DOHH2 (cell line): ENCODE results near the gene CDK5.

ENCODE experiments used
- EZH2phosphoT487 ChIP-seq: fragments of 200-600 bp; sonication (generic); IDR thresholded peaks from 2 replicates; pipeline ENCODE4 v1.6.1; 2017; ENCODE audit warnings: borderline replicate concordance, mild to moderate bottlenecking, antibody characterized with exemption, low read length, moderate library complexity, mixed read lengths
- TF ChIP-seq, protein P1 (sequence below): fragments of 200-600 bp; sonication (generic); IDR thresholded peaks from one replicate; pipeline ENCODE4 v1.5.1; 2014; ENCODE audit warnings: antibody characterized with exemption, mild to moderate bottlenecking, low read depth, low read length; ENCODE audit not compliant: poor library complexity, severe bottlenecking

DNA sequence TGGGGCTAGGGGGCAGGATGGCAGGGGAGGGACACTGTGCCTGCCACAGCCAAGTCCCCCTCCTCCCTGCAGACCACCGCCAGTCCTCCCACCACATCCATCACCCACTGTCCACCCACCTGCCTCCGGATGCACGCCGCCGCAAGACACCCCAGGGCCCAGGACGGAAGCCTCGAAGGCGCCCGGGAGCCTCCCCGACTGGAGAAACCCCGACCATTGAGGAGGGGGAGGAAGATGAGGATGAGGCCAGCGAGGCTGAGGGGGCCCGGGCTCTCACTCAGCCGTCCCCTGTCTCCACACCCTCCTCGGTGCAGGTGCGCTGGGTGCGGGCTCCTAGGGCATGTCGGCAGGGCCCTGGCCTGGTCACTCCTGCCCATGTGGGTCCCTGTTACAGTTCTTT lies 6.8 kb upstream of the CDK5 start:
- TF ChIP-seq, protein P1, sequence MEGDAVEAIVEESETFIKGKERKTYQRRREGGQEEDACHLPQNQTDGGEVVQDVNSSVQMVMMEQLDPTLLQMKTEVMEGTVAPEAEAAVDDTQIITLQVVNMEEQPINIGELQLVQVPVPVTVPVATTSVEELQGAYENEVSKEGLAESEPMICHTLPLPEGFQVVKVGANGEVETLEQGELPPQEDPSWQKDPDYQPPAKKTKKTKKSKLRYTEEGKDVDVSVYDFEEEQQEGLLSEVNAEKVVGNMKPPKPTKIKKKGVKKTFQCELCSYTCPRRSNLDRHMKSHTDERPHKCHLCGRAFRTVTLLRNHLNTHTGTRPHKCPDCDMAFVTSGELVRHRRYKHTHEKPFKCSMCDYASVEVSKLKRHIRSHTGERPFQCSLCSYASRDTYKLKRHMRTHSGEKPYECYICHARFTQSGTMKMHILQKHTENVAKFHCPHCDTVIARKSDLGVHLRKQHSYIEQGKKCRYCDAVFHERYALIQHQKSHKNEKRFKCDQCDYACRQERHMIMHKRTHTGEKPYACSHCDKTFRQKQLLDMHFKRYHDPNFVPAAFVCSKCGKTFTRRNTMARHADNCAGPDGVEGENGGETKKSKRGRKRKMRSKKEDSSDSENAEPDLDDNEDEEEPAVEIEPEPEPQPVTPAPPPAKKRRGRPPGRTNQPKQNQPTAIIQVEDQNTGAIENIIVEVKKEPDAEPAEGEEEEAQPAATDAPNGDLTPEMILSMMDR: no peak
- no peak for TF ChIP-seq EZH2phosphoT487
